GM18858 (cell line): Measurements from ENCODE around the gene MYRIP.
"Not testable (repeated sequence)": the region's sequence is repeated elsewhere in the genome, so short reads cannot be mapped to it uniquely, and the experiment has no call there.

ENCODE experiments used
- ATAC-seq: cut with Tn5 transposase; IDR thresholded peaks from one replicate; pipeline ENCODE4 v1.9.1; 2021; ENCODE audit not compliant: unreplicated experiment

The MYRIP gene

GRCh38 chr3:39809181-39809994 lies at the start of gene MYRIP:
Gene MYRIP (plus strand): TSS chr3:39809609. CDS start chr3:39900817, 91,208 bp downstream.
- ATAC-seq: no peak

GRCh38 chr3:39760325-39760724 lies 49.1 kb upstream of the MYRIP start:
- ATAC-seq: no peak

GRCh38 chr3:39762537-39763070 lies 46.8 kb upstream of the MYRIP start:
- no peak for ATAC-seq

DNA sequence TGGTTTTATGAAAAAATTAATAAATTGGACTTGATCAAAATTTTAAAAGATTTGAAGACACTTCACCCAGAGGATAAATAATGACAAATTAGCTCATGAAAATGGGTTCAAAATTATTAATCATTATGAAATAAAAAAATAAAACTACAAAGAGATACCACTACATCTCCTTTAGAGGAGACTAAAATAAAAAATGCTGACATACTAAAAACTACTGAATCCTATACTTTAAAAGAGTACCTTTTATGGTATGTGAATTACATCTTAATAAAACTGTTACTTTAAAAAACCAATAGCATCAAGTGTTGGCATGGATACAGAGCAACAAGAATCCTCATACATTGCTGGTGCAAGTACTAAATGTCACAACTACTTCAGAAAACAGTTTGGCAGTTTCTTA lies 46.0 kb upstream of the MYRIP start:
- no peak for ATAC-seq

- no peak for ATAC-seq
These were observed 43.8 kb upstream of the MYRIP start for GRCh38 chr3:39765575-39765974.

- ATAC-seq: no peak
These were observed 43.0 kb upstream of the MYRIP start for GRCh38 chr3:39766433-39766832.

- ATAC-seq: not testable (repeated sequence)
These were observed 42.5 kb upstream of the MYRIP start for GRCh38 chr3:39766909-39767308.

DNA sequence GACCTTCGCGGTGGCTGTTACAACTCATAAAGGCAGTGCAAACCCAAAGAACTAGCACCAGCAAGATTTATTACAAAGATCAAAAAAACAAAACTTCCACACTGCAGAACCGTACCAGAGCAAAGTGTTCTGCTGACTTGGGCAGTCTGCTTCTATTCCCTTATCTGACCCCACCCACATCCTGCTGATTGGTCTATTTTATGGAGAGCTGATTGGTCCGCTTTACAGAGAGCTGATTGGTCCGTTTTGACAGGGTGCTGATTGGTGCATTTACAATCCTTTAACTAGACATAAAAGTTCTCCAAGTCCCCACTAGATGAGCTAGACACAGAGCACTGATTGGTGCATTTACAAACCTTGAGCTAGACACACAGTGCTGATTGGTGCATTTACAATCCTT lies 31.2 kb upstream of the MYRIP start:
- not testable (repeated sequence) for ATAC-seq

DNA sequence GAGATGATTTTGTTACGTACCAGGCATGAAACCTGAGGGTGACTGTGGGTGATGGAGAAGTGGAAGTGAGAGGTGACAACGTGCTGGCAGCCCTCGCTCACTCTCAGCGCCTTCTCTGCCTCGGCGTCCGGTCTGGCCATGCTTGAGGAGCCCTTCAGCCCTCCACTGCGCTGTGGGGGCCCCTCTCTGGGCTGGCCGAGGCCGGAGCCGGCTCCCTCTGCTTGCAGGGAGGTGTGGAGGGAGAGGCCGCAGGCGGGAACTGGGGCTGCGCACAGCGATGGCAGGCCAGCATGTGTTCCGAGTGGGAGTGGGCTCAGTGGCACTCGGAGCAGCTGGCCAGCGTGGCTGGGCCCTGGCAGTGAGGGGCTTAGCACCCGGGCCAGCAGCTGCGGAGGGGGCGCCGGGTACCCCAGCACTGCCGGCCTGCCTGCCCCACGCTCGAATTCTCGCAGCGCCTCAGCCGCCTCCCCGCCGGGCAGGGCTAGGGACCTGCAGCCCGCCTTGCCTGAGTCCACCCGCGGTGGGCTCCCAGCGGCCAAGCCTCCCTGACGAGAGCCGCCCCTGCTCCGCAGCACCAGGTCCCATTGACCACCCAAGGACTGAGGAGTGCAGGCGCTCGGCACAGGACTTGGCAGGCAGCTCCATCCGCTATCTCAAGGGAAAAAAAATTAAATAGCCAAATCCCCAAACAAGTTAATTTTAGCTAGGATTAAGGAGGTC lies 29.7 kb upstream of the MYRIP start:
- no peak for ATAC-seq

DNA sequence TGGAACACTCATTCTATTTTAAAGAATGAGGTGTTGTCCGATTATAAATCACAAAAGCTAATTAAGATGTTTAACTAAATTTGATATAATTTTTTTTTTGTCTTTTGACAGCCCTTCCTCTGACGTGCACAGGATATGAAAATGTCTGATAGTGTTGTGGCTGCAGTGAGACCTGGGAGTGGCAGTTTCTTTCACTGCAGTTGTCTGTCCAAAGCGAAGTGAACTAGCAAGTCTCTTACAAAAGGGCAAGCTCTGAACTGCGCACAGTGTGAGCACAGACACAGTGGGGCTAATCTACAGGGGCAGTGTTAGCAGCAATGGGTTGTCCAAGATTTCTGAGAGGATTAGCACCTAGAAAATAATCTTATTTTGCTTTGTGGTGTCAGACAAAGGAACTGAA lies 29.1 kb upstream of the MYRIP start:
- ATAC-seq: no peak

GRCh38 chr3:39781025-39781424 lies 28.4 kb upstream of the MYRIP start:
- ATAC-seq: no peak

DNA sequence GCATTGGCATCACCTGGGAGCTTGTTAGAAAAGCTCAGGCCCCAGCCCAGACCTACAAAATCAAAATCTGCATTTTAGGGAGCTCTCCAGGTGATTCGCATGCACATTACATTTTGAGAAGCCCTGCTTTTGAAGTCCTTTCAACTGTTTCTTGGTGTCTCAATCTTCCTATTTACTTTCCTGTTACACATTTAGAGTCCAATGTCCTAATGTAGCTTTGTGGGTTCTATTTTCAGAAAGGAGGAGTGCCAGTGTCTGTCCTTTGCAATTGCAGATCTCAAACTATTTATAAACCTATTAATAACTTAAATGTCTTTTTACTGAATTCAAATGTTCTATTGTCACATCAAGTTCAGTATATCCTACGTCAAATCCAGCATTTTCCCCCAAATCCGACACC lies 27.8 kb upstream of the MYRIP start:
- no peak for ATAC-seq

DNA sequence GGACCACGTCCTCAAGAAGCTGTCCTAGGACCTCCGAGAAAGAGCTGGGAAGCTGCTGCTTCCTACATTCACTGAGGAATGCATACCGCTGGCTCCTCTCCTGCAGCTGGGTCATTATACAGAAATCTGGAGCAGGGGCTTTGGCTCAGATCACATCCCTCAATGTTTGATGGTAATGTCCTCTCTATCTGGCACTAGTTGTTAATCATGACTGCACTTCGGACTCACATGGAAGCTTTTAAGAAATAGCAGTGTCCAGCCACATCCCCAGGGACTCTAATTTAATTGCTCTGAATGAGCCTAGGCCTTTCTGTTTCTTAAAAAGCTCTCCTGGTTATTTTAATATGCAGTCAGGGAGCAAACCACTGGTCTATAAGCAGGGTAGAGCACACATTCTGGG lies 25.7 kb upstream of the MYRIP start:
- no peak for ATAC-seq

GRCh38 chr3:39784922-39785321 lies 24.5 kb upstream of the MYRIP start:
- ATAC-seq: no peak

- no peak for ATAC-seq
These were observed 21.1 kb upstream of the MYRIP start for GRCh38 chr3:39788128-39788883.

GRCh38 chr3:39791603-39792002 lies 17.8 kb upstream of the MYRIP start:
- no peak for ATAC-seq

DNA sequence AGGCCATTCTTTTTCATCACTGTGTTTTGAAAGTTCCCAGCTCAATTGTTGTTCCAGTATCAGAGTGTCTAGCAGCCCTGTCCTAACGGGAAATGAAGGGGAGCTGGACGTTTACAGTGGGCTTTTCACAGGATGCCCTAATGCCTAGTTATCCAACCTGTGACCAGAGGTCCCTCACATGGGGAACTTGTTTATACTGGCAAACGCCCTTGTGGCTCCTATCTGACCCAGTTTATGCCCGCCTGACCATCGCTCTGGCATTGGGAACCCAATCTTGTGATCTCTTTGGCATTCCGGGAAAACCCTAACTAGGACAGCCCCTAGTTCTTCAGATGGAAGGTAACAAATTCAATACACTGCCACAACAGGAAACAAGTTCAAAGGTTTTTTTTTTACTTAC lies 14.5 kb upstream of the MYRIP start:
- ATAC-seq: no peak

DNA sequence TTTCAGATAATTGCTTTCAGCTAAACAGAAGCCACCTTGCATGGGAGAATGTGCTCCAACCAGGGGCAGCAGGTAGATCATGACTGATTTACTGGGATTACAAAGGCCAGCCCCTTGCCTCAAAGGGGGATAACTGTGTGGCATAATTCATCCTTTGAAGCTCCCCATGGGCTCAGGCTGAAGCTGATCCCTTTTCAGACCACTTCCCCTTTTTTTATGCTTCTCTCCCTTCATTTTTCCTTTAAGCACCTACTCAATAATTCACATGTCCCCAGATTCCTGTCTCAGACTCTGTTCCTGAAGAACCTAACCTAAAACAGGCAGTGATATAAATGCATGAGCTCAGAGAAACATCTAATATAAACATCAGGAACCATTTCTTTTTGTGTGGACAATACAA lies 8.2 kb upstream of the MYRIP start:
- ATAC-seq: no peak

GRCh38 chr3:39802486-39802885 lies 6.9 kb upstream of the MYRIP start:
- ATAC-seq: not testable (repeated sequence)

DNA sequence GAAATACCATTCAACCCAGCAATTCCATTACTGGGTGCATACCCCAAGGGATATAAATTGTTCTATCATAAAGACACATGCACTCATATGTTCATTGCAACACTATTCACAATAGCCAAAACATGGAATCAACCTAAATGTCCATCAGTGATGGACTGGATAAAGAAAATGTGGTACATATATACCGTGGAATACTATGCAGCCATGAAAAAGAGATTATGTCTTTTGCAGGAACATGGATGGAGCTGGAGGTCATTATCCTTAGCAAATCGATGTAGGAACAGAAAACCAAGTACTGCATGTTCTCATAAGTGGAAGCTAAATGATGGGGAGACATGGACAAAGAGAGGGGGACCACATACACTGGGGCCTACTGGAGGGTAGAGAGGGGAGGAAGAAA lies 5.5 kb upstream of the MYRIP start:
- no peak for ATAC-seq

GRCh38 chr3:39804951-39805350 lies 4.5 kb upstream of the MYRIP start:
- no peak for ATAC-seq
